Thyroid gland (tissue), 4 donors: Measurements from ENCODE around the gene WWC2.

Experiments used
- CTCF ChIP-seq, 6 experiments: fragments of 200-600 bp in 3 of 6; fragments of 450-650 bp in 3 of 6; sonication (generic) in 3 of 6; IDR thresholded peaks; one replicate each; pipeline ENCODE4 v1.5.1; 2016 to 2019; ENCODE audit warnings: antibody characterized with exemption in 6 of 6, mild to moderate bottlenecking in 2 of 6, inconsistent platforms in 1 of 6, moderate library complexity in 1 of 6
- POLR2A ChIP-seq, 2 donors: fragments of 450-650 bp; IDR thresholded peaks; one replicate each; pipeline ENCODE4 v1.6.1; 2017; ENCODE audit warnings: antibody characterized with exemption in 2 of 2, mild to moderate bottlenecking in 2 of 2, moderate library complexity in 1 of 2

DNA sequence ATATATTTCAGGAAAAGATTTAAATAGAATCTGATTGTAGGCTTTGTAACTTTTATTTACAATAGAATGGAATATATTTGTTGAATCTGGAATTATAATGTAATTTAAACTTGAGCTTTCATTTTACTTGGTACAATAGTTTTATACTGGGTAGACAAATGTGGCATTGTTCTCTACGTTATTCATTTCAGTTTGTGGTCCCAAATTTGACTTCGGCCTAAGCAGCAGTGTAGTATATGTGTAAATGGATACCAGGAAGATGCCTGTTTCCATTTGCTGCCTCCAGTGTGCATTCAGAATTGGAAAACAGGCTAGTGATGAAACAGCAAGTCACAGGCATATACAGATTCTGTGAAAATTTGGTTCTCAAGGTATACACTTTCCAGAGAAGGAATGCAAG is 143.2 kb downstream of the WWC2 start:
- no peak for TF ChIP-seq POLR2A (IDR thresholded peaks at IDR 0.05)
- no peak for TF ChIP-seq CTCF (IDR thresholded peaks at IDR 0.05)
